ENCODE measurements around the gene ODC1.
A peak's percentile ranks its signal among the peaks of the same experiment; 100 is the strongest.

ODC1 gene

DNA sequence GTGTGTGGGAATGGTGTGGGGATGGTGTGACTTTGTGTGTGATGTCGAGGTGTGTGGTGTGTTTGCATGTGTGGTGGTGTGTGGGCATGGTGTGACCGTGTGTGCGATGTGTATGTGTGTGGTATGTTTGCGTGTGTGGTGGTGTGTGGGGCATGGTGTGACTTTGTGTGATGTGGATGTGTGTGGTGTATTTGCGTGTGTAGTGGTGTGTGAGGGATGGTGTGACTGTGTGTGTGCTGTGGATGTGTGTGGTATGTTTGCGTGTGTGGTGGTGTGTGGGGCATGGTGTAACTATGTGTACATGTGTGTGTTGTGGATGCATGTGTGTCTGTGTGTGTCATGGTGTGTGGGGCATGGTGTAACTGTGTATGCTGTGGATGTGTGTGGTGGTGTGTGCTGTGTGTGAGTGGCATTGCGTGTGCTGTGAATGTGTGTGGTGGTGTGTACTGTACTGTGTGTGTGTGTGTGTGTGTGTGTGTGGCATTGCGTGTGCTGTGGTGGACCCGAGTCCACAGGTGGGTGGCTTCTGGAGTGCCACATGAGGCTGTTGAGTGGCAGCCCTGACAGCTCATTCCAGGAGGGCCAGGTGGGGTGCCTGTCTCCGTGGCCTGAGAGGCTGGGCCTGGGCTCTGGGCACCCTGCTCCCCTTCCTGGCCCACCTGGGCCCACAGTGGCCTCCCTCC, 14.7 kb downstream of the ODC1 start:
- no peak for DNase-seq

- DNase-seq: no peak
Observed at GRCh38 chr2:10432311-10433181, 15.6 kb downstream of the ODC1 start.

GRCh38 chr2:10431797-10432196, 16.3 kb downstream of the ODC1 start:
- no peak for DNase-seq

- no peak for DNase-seq
Observed at GRCh38 chr2:10430886-10431622, 17.1 kb downstream of the ODC1 start.

- DNase-seq: no peak
Observed at GRCh38 chr2:10428924-10429323, 19.2 kb downstream of the ODC1 start.

- DNase-seq: no peak
Observed at GRCh38 chr2:10428355-10428754, 19.8 kb downstream of the ODC1 start.

- peak in 1 of 2 experiments; percentile 25 for DNase-seq
Observed at GRCh38 chr2:10427618-10427949, 20.5 kb downstream of the ODC1 start.

GRCh38 chr2:10426726-10427617, 21.2 kb downstream of the ODC1 start:
- no peak for DNase-seq

DNA sequence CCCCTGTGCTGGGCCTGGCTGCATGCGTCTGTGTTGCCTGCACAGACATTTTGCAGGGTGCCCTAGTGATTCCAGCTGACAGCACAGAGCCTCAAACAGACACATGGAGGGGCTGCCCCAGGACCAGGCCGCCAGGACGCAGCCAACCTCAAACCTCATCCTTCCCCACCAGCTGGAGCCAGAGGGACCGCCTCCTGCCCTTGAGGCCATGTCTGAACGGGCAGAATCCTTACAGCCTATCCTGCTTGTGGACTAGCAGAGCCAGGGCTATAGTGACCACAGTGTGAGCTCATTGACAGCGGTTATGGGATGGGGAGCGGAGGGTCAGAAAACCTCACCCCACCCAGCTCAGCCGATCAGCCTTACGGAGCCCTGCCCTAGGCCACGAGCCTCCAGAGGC, 22.4 kb downstream of the ODC1 start:
- no peak for DNase-seq

DNA sequence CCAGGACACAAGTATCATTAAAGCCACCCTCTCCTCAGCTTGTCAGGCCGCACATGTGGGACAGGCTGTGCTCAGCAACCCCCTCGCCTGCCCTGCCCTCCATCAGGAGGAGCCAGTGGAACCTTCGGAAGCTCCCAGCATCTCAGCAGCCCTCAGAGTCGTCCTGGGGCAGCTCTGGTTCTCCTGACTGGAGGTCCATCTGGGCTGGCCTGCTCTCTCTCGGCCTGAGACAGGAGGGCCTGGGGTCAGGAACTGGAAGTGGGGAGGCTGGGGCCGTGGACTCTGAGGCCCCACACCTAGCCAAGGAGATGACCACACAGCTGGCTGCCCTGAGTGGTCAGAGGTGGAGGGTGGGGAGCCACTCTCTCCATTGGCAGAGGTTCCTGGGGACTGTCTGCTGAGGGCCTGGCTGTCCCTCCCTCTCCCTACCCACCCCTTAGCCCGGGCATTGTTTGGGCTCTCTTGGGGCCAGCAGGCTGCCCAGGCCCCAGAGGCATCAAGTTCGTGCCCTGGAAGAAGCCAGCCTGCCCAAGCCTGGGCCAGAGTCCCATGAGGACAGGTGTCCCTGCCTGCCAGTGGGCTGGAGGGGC, 23.1 kb downstream of the ODC1 start:
- DNase-seq: no peak

- no peak for DNase-seq
Observed at GRCh38 chr2:10424051-10424450, 24.1 kb downstream of the ODC1 start.

DNA sequence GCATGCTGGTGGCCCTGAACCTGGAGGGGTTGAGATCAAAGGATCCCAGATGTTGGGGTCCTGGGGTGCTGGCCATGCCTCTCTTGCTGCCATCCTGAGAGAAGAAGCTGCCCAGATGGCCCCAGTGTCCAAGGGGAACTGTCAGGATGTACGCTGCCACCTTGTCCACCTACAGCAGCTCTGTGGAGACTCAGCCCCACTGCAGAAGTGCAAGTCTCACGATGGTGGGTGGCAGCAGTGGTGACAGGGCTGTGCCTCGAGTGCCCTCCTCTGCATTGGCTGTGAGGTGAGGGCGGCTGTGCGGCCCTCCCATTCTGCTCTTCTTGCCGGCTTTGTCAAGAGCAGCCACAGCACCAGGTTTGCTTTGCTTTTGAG, 24.7 kb downstream of the ODC1 start:
- DNase-seq: no peak

DNA sequence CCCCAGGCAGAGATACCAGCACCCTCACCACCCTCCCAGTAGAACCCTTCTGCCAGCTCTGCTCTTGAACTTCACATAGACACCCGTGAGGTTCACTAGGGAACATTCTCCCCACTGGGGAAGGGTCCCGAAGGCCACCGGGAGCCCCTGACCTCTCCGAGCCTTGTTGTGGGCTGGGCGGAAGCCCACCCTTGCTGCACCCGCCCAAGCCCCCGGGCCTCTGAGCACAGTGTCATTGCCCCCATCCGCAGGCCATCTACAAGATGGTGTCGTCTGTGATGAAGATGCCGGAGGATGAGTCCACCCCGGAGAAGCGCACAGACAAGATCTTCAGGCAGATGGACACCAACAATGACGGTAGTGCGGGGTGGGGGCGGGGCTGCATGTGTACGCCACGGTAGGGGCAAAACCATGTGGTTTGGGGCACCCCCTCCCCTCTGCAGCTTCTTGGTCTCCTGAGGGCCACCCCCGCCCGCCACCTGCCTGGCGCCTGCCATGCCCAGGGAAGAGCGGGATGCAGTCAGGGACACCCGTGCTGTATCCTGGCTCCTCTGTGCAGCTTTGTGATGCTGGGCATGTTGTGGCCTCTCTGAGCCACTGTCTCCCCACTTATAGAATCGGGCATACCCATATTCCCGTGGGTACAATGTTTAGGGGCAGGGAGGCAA, 25.3 kb downstream of the ODC1 start:
- no peak for DNase-seq

DNA sequence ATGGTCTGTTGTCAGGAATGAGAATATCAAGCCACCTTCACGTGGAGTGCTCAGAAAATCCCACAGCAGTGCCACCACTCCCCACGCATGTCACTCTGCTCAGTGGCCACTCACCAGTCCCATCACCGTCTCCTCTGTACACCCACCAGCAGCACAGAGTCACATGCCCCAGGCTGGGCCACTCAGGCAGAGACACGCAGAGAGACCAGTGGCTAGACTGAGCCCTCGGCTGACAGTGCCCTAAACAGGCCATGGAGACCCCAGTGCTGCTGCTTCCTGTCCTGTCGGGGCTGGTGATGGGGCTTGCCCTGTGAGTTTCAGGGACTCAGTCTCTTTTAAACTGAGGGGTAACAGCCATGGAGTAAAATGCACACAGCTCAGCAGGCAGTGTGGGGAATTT, 25.9 kb downstream of the ODC1 start:
- no peak for DNase-seq

DNA sequence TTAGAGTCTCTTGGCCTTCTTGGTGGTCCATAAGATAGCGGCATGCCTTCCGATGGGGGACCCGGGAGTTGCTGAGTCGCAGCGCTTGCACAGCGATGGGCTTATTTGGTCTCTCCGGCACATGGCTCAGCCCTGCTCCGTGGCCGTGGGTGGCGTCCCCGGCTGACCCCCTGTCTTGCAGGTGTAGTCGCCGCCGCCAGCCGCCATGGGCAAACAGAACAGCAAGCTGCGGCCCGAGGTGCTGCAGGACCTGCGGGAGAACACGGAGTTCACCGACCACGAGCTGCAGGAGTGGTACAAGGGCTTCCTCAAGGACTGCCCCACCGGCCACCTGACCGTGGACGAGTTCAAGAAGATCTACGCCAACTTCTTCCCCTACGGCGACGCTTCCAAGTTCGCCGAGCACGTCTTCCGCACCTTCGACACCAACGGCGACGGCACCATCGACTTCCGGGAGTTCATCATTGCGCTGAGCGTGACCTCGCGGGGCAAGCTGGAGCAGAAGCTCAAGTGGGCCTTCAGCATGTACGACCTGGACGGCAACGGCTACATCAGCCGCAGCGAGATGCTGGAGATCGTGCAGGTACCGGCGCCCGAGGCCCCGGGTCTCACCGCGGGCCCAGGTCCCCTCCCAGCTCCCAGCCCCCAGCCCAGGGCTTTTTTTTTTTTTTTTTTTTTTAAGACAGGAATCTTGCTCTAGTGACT, 28.4 kb downstream of the ODC1 start:
- no peak for DNase-seq

- DNase-seq: no peak
Observed at GRCh38 chr2:10417551-10418335, 30.4 kb downstream of the ODC1 start.

DNA sequence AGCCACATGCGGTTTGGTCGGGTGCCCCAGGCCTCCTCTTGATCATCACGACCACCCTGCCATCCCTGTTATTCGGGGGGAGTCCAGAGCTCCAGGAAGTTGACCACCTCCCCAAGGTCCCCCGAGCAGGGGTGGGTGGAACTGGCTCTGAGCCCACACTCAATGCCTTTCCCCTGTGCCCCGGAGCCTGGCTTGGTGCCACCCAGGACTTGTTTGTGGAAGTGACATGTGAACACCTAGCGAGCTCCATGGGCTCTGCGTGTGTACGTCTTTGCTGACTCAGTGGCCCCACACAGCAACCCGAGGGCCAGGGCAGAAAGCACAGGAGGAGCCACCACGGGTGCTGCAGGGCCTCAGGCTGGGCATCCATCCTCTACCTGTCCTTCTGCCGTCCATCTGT, 32.5 kb downstream of the ODC1 start:
- DNase-seq: no peak

DNA sequence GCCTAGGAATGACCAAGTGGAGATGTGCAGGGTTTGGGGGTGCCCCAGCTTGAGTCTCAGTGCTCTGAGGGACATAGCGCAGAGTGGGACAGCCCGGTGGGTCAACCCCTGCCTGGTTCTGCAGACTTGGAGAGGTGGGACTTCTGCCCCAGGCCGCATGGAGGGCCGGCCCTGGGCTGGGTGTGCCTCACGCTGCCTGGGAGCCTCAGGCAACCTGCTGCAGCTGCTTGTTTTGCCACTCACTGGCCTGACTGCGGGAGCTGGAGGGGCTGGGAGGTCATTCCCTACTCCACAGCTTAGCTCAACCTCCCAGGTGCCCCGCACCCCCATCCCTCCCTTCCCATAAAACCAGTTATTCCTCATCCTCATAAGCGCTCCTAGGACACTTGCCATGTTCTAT, 33.1 kb downstream of the ODC1 start:
- no peak for DNase-seq

DNA sequence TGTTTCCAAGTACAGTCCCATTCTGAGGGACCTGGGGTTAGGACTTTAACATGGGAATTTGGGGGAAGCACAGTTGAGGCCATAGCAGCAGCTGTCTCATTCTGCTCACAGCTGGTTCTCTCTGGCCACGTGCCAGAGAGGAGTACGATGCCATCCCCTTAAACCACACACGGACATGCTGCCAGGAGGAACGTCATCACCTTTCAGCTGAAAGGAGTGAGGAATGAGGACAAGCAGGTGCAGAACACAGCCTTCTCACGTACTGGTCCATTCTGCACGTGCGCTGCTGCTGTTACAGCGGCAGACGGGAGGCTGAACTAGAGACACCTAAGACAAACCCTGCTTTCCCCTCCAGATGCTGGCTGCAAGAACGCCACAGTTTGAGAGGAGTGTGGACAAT, 33.5 kb downstream of the ODC1 start:
- DNase-seq: peak in 1 of 2 experiments; percentile 51

- DNase-seq: peak in 1 of 2 experiments; percentile 47
Observed at GRCh38 chr2:10413991-10414451, 34.1 kb downstream of the ODC1 start.
